H9 (cell line): ENCODE measurements around the gene GPR32. TPM values are rescaled to one million over a fixed set of nuclear protein-coding genes. Genes with fewer than 3 reads are reported as not detected.

Source experiments
- DNase-seq: peaks from one replicate; pipeline ENCODE4 v3.0.0-alpha.2; 2017
- H2AFZ ChIP-seq: one replicate; pipeline ENCODE4 v1.6.1; 2013; ENCODE audit warnings: mild to moderate bottlenecking, low read length, control low read depth, moderate library complexity
- H2AK5ac ChIP-seq: 2 replicates; pipeline ENCODE4 v1.6.1; 2013; ENCODE audit warnings: low read length, control low read depth, mixed read lengths; ENCODE audit not compliant: insufficient read length
- H2BK120ac ChIP-seq: one replicate; pipeline ENCODE4 v1.6.1; 2013; ENCODE audit warnings: low read depth, mild to moderate bottlenecking, low read length, control low read depth, inconsistent platforms; ENCODE audit not compliant: poor library complexity, severe bottlenecking
- H2BK12ac ChIP-seq: 2 replicates; pipeline ENCODE4 v1.6.1; 2013; ENCODE audit warnings: low read length, control low read depth, mixed read lengths, low read depth; ENCODE audit not compliant: insufficient read length
- H2BK15ac ChIP-seq: 2 replicates; pipeline ENCODE4 v1.6.1; 2013; ENCODE audit warnings: low read depth, low read length, control low read depth
- H2BK20ac ChIP-seq: one replicate; pipeline ENCODE4 v1.6.1; 2013; ENCODE audit warnings: low read depth, mild to moderate bottlenecking, low read length, control low read depth, inconsistent platforms; ENCODE audit not compliant: poor library complexity, severe bottlenecking
- H2BK5ac ChIP-seq: 2 replicates; pipeline ENCODE4 v1.6.1; 2013; ENCODE audit warnings: low read length, control low read depth, mixed read lengths; ENCODE audit not compliant: insufficient read length
- H3K14ac ChIP-seq: 2 replicates; pipeline ENCODE4 v1.6.1; 2013; ENCODE audit warnings: low read length, control low read depth; ENCODE audit not compliant: insufficient read depth
- H3K18ac ChIP-seq: 2 replicates; pipeline ENCODE4 v1.6.1; 2013; ENCODE audit warnings: low read depth, mild to moderate bottlenecking, mixed read lengths, low read length, control low read depth; ENCODE audit not compliant: insufficient read length
- H3K23ac ChIP-seq: 2 replicates; pipeline ENCODE4 v1.6.1; 2013; ENCODE audit warnings: low read length, control low read depth, mixed read lengths, low read depth; ENCODE audit not compliant: insufficient read length
- H3K23me2 ChIP-seq: 2 replicates; pipeline ENCODE4 v1.6.1; 2013; ENCODE audit warnings: low read depth, mild to moderate bottlenecking, mixed read lengths, low read length, control low read depth; ENCODE audit not compliant: insufficient read length, poor library complexity, severe bottlenecking
- H3K27ac ChIP-seq: 2 replicates; pipeline ENCODE4 v1.5.1; 2013; ENCODE audit warnings: low read length, control low read depth, mixed read lengths, low read depth; ENCODE audit not compliant: insufficient read length
- H3K27me3 ChIP-seq: 2 replicates; pipeline ENCODE4 v1.6.1; 2013; ENCODE audit warnings: low read length, control low read depth, inconsistent platforms; ENCODE audit not compliant: insufficient read depth
- H3K4ac ChIP-seq: 2 replicates; pipeline ENCODE4 v1.6.1; 2013; ENCODE audit warnings: low read depth, mild to moderate bottlenecking, control low read depth, inconsistent platforms, low read length, moderate library complexity
- H3K4me1 ChIP-seq: 2 replicates; pipeline ENCODE4 v1.6.1; 2013; ENCODE audit warnings: low read length, control low read depth, inconsistent platforms; ENCODE audit not compliant: insufficient read depth
- H3K4me2 ChIP-seq: 2 replicates; pipeline ENCODE4 v1.6.1; 2013; ENCODE audit warnings: low read length, control low read depth, mixed read lengths; ENCODE audit not compliant: insufficient read length, insufficient read depth
- H3K56ac ChIP-seq: 2 replicates; pipeline ENCODE4 v1.6.1; 2013; ENCODE audit warnings: low read depth, mild to moderate bottlenecking, mixed read lengths, low read length, control low read depth; ENCODE audit not compliant: insufficient read length
- H3K79me1 ChIP-seq: 2 replicates; pipeline ENCODE4 v1.6.1; 2013; ENCODE audit warnings: low read depth, mild to moderate bottlenecking, moderate library complexity, low read length, control low read depth, inconsistent platforms; ENCODE audit not compliant: insufficient read depth, poor library complexity, severe bottlenecking
- H3K79me2 ChIP-seq: 2 replicates; pipeline ENCODE4 v1.6.1; 2013; ENCODE audit warnings: low read length, control low read depth, inconsistent platforms; ENCODE audit not compliant: insufficient read depth
- H3K9ac ChIP-seq: 2 replicates; pipeline ENCODE4 v1.6.1; 2013; ENCODE audit warnings: low read length, control low read depth, mixed read lengths; ENCODE audit not compliant: insufficient read length; ENCODE audit errors: extremely low read depth
- H3K9me3 ChIP-seq: one replicate; pipeline ENCODE4 v1.6.1; 2013; ENCODE audit warnings: low read depth, low read length, inconsistent platforms; ENCODE audit not compliant: control insufficient read depth
- H3T11ph ChIP-seq: one replicate; pipeline ENCODE4 v1.6.1; 2013; ENCODE audit warnings: mild to moderate bottlenecking, low read length, control low read depth, inconsistent platforms
- H4K20me1 ChIP-seq: one replicate; pipeline ENCODE4 v1.6.1; 2013; ENCODE audit not compliant: control insufficient read depth, insufficient read length, insufficient read depth
- H4K5ac ChIP-seq: 2 replicates; pipeline ENCODE4 v1.6.1; 2013; ENCODE audit warnings: low read depth, mild to moderate bottlenecking, mixed read lengths, low read length, control low read depth; ENCODE audit not compliant: insufficient read length
- H4K8ac ChIP-seq: replicated peaks from 2 replicates; pipeline ENCODE4 v1.6.1; 2013; ENCODE audit warnings: low read length, control low read depth, mixed read lengths, low read depth; ENCODE audit not compliant: insufficient read length
- H4K91ac ChIP-seq: 2 replicates; pipeline ENCODE4 v1.6.1; 2013; ENCODE audit warnings: low read depth, mild to moderate bottlenecking, moderate library complexity, mixed read lengths, low read length, control low read depth; ENCODE audit not compliant: insufficient read length
- H3K27ac Mint-ChIP-seq, 3 experiments: 2 replicates in 2 of 3; 3 replicates in 1 of 3; pipeline ENCODE4 v1.8.0; 2020 to 2021; ENCODE audit warnings: mixed read lengths in 3 of 3, mild to moderate bottlenecking in 1 of 3, moderate library complexity in 1 of 3
- H3K27me3 Mint-ChIP-seq: 2 replicates; pipeline ENCODE4 v1.8.0; 2021; ENCODE audit warnings: low read depth, mild to moderate bottlenecking, moderate library complexity, mixed read lengths
- H3K36me3 Mint-ChIP-seq, 3 experiments: 2 replicates in 2 of 3; 3 replicates in 1 of 3; pipeline ENCODE4 v1.8.0; 2020 to 2021; ENCODE audit warnings: low read depth in 3 of 3, mixed read lengths in 3 of 3; ENCODE audit not compliant: insufficient read depth in 1 of 3
- H3K4me1 Mint-ChIP-seq, 2 experiments: 2 replicates each; pipeline ENCODE4 v1.8.0; 2020; ENCODE audit warnings: mixed read lengths in 2 of 2
- H3K4me3 Mint-ChIP-seq, 2 experiments: 2 replicates in 1 of 2; 3 replicates in 1 of 2; pipeline ENCODE4 v1.8.0; 2020 to 2021; ENCODE audit warnings: mild to moderate bottlenecking in 2 of 2, mixed read lengths in 2 of 2, moderate library complexity in 1 of 2
- H3K9me3 Mint-ChIP-seq, 2 experiments: 2 replicates in 1 of 2; 3 replicates in 1 of 2; pipeline ENCODE4 v1.8.0; 2020; ENCODE audit warnings: mild to moderate bottlenecking in 2 of 2, mixed read lengths in 2 of 2, moderate library complexity in 1 of 2
- WGBS: extraction: QIAGEN DNeasy Blood & Tissue Kit; methylation state at CpG from one replicate; pipeline ENCODE4 v1.1.7; 2013; ENCODE audit warnings: missing lambda C conversion rate, low lambda C conversion rate, mixed read lengths; ENCODE audit not compliant: insufficient read length; ENCODE audit errors: extremely low coverage; 5-methylcytosine and 5-hydroxymethylcytosine counted together
- total RNA-seq: library from RNA; stranded (reverse); gene quantifications from 2 replicates; pipeline ENCODE4 v1.2.1, GENCODE V29; 2021
- TF ChIP-seq, protein P1 (sequence below): fragments of 200-600 bp; sonication (generic); conservative IDR thresholded peaks from 3 replicates; pipeline ENCODE4 v1.8.0; 2021; ENCODE audit warnings: antibody characterized with exemption, mild to moderate bottlenecking

The GPR32 gene
- total RNA-seq, 1 experiment from 2014 or later = not detected

DNA sequence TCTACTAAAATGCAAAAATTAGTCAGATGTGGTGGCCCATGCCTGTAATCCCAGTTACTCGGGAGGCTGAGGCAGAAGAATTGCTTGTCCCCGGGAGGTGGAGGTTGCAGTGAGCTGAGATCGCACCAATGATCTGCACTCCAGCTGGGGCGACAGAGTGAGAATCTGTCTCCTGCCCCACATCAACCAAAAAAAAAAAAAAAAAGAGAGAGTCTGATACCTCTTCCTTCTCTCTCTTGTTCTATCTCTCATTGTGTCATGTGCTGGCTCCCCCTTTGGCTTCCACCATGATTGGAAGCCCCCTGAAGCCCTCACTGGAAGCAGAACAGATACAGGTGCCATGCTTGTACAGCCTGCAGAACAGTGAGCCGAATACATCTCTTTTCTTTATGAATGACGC, 26.7 kb upstream of the GPR32 start:
- H3K9me3 ChIP-seq = no peaks in the 10 kb centered on the region
- no peak overlapping the region for H3K14ac ChIP-seq
- no peaks in the 10 kb centered on the region for H4K20me1 ChIP-seq
- no peak overlapping the region for H2AFZ ChIP-seq
- no peak overlapping the region for H2BK15ac ChIP-seq
- H3K4me2 ChIP-seq = no peak overlapping the region
- no peak overlapping the region for H2BK5ac ChIP-seq
- TF ChIP-seq, protein P1, sequence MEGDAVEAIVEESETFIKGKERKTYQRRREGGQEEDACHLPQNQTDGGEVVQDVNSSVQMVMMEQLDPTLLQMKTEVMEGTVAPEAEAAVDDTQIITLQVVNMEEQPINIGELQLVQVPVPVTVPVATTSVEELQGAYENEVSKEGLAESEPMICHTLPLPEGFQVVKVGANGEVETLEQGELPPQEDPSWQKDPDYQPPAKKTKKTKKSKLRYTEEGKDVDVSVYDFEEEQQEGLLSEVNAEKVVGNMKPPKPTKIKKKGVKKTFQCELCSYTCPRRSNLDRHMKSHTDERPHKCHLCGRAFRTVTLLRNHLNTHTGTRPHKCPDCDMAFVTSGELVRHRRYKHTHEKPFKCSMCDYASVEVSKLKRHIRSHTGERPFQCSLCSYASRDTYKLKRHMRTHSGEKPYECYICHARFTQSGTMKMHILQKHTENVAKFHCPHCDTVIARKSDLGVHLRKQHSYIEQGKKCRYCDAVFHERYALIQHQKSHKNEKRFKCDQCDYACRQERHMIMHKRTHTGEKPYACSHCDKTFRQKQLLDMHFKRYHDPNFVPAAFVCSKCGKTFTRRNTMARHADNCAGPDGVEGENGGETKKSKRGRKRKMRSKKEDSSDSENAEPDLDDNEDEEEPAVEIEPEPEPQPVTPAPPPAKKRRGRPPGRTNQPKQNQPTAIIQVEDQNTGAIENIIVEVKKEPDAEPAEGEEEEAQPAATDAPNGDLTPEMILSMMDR = no peak
- H3K18ac ChIP-seq = no peak overlapping the region
- no peaks in the 10 kb centered on the region for H3K4me1 ChIP-seq
- H2BK20ac ChIP-seq = no peak overlapping the region
- H4K8ac ChIP-seq = no peak overlapping the region
- H3K23me2 ChIP-seq = no peaks in the 10 kb centered on the region
- no peak overlapping the region for H3K9ac ChIP-seq
- no CpG with 5 or more reads among the region's 6 CpGs for WGBS
- H3T11ph ChIP-seq = no peak overlapping the region
- Mint-ChIP-seq H3K27ac (no peak overlapping the region), H3K4me3 (no peak overlapping the region), H3K36me3 (no peaks in the 10 kb centered on the region), H3K9me3 (no peaks in the 10 kb centered on the region; a peak in 1 of 5 replicates), H3K27me3 (peaks cover 24% of the 10 kb centered on the region), H3K4me1 (peaks cover 2 to 8% of the 10 kb centered on the region in 2 experiments)
- no peak overlapping the region for H4K5ac ChIP-seq
- no peak for DNase-seq
- no peak overlapping the region for H2AK5ac ChIP-seq
- H3K27me3 ChIP-seq = no peaks in the 10 kb centered on the region
- H3K56ac ChIP-seq = no peak overlapping the region
- H3K4ac ChIP-seq = no peak overlapping the region
- H3K23ac ChIP-seq = no peak overlapping the region
- no peak overlapping the region for H2BK120ac ChIP-seq
- no peaks in the 10 kb centered on the region for H3K79me2 ChIP-seq
- no peak overlapping the region for H4K91ac ChIP-seq
- no peaks in the 10 kb centered on the region for H3K79me1 ChIP-seq
- H2BK12ac ChIP-seq = no peak overlapping the region
- no peak overlapping the region for H3K27ac ChIP-seq
